ENCODE results near the gene EGLN3.
"Not testable (repeated sequence)": the region's sequence is repeated elsewhere in the genome, so short reads cannot be mapped to it uniquely, and the experiment has no call there.

EGLN3 gene

GRCh38 chr14:33928895-33929294 is 22.0 kb downstream of the EGLN3 start:
- DNase-seq (ENCODE audit: low read depth, low spot score), result no peak
- no peak for TF ChIP-seq POLR2AphosphoS5 (IDR thresholded peaks at IDR 0.05; ENCODE audit: borderline replicate concordance, low read depth, low read length)
- no peak for TF ChIP-seq FOXP2 (optimal IDR thresholded peaks at IDR 0.05; ENCODE audit: control extremely low read depth, extremely low read length, insufficient read depth)
- TF ChIP-seq EZH2 (IDR thresholded peaks at IDR 0.05), result no peak

GRCh38 chr14:33927944-33928343 is 22.9 kb downstream of the EGLN3 start:
- no peak overlapping the region for H3K4me3 ChIP-seq
- no peak for DNase-seq (ENCODE audit: low read depth, low spot score)
- H3K27ac ChIP-seq, result no peak overlapping the region
- no peaks in the 10 kb centered on the region for H3K9me3 ChIP-seq (ENCODE audit: low read depth, low read length)
- no peak overlapping the region for H3K9ac ChIP-seq (ENCODE audit: insufficient read length)
- H3K36me3 ChIP-seq (ENCODE audit: insufficient read depth, low read length), result no peaks in the 10 kb centered on the region
- TF ChIP-seq FOXP2 (optimal IDR thresholded peaks at IDR 0.05; ENCODE audit: control extremely low read depth, extremely low read length, insufficient read depth) (no peak), EZH2 (IDR thresholded peaks at IDR 0.05) (no peak), POLR2AphosphoS5 (IDR thresholded peaks at IDR 0.05; ENCODE audit: borderline replicate concordance, low read depth, low read length) (no peak)

More at GRCh38 chr14:33928895-33929294, 22.0 kb downstream of the EGLN3 start:
- no peaks in the 10 kb centered on the region for H3K36me3 ChIP-seq (ENCODE audit: insufficient read depth, low read length)
- H3K4me3 ChIP-seq, result no peak overlapping the region
- no peaks in the 10 kb centered on the region for H3K9me3 ChIP-seq (ENCODE audit: low read depth, low read length)
- no peak overlapping the region for H3K27ac ChIP-seq
- H3K9ac ChIP-seq (ENCODE audit: insufficient read length), result no peak overlapping the region

GRCh38 chr14:33926967-33927366 is 23.9 kb downstream of the EGLN3 start:
- not testable (repeated sequence) for H3K27ac ChIP-seq; DNase-seq (ENCODE audit: low read depth, low spot score); H3K4me3 ChIP-seq; H3K36me3 ChIP-seq (ENCODE audit: insufficient read depth, low read length); H3K9me3 ChIP-seq (ENCODE audit: low read depth, low read length); H3K9ac ChIP-seq (ENCODE audit: insufficient read length)

DNA sequence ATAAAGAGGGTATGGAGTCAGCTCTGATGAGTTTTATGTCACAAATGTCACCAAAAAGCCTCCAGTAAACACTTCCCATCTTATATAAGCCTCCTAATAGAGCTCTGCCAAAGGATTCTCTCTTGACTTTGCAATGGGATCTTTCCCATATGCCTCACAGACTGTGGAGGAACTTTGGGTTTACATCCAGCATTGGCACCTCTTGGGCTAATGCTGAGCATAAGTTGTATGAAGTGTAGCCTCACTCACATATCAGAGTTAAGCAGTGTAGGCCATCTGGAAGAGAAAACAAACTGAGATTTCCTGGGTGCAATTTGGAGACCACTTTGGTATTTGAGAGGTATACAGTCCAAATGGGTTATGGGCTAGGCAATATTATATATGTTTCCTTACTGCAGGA is 24.9 kb downstream of the EGLN3 start:
- Histone ChIP-seq H3K4me3 (no peak overlapping the region), H3K9me3 (ENCODE audit: low read depth, low read length) (no peaks in the 10 kb centered on the region), H3K36me3 (ENCODE audit: insufficient read depth, low read length) (no peaks in the 10 kb centered on the region), H3K27ac (no peak overlapping the region), H3K9ac (ENCODE audit: insufficient read length) (no peak overlapping the region)
- TF ChIP-seq EZH2 (IDR thresholded peaks at IDR 0.05), result no peak
- TF ChIP-seq POLR2AphosphoS5 (IDR thresholded peaks at IDR 0.05; ENCODE audit: borderline replicate concordance, low read depth, low read length), result no peak
- no peak for TF ChIP-seq FOXP2 (optimal IDR thresholded peaks at IDR 0.05; ENCODE audit: control extremely low read depth, extremely low read length, insufficient read depth)
- DNase-seq (ENCODE audit: low read depth, low spot score), result no peak

- H3K36me3 ChIP-seq (ENCODE audit: insufficient read depth, low read length), result no peaks in the 10 kb centered on the region
- H3K27ac ChIP-seq, result no peak overlapping the region
- TF ChIP-seq POLR2AphosphoS5 (IDR thresholded peaks at IDR 0.05; ENCODE audit: borderline replicate concordance, low read depth, low read length), result no peak
- no peak for TF ChIP-seq FOXP2 (optimal IDR thresholded peaks at IDR 0.05; ENCODE audit: control extremely low read depth, extremely low read length, insufficient read depth)
- TF ChIP-seq EZH2 (IDR thresholded peaks at IDR 0.05), result no peak
- H3K9me3 ChIP-seq (ENCODE audit: low read depth, low read length), result no peaks in the 10 kb centered on the region
- DNase-seq (ENCODE audit: low read depth, low spot score), result no peak
- no peak overlapping the region for H3K4me3 ChIP-seq
- H3K9ac ChIP-seq (ENCODE audit: insufficient read length), result no peak overlapping the region
These were observed 25.6 kb downstream of the EGLN3 start for GRCh38 chr14:33925235-33925634.

DNA sequence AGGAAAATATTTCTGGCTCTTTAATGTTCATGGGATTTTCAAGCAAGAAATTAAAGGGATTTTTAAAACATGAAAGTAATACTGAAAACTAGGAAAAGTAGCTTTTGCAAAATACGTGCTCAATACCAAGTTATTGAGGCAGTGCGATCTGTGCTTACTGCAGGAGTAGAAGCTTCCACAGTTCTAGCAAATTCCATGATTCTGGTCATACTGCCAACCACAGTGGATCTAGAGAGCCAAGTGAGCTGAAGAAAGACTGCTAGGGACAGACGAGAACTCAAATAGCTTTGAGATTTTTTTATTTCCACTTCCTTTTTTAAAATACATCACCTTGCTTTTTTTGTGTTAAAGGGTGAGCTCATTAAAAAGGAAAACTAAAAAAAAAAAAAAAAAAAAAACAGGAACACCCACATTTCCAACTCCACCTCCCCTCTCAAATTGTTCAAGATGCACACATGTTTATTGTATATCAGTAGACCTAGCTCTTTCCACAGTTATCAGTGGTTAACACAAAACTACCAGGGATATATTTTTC is 26.2 kb downstream of the EGLN3 start:
- H3K27ac ChIP-seq, result no peak overlapping the region
- H3K4me3 ChIP-seq, result no peak overlapping the region
- TF ChIP-seq EZH2 (IDR thresholded peaks at IDR 0.05) (no peak), POLR2AphosphoS5 (IDR thresholded peaks at IDR 0.05; ENCODE audit: borderline replicate concordance, low read depth, low read length) (no peak), FOXP2 (optimal IDR thresholded peaks at IDR 0.05; ENCODE audit: control extremely low read depth, extremely low read length, insufficient read depth) (no peak)
- DNase-seq (ENCODE audit: low read depth, low spot score), result no peak
- no peak overlapping the region for H3K9ac ChIP-seq (ENCODE audit: insufficient read length)
- no peaks in the 10 kb centered on the region for H3K9me3 ChIP-seq (ENCODE audit: low read depth, low read length)
- no peaks in the 10 kb centered on the region for H3K36me3 ChIP-seq (ENCODE audit: insufficient read depth, low read length)

DNA sequence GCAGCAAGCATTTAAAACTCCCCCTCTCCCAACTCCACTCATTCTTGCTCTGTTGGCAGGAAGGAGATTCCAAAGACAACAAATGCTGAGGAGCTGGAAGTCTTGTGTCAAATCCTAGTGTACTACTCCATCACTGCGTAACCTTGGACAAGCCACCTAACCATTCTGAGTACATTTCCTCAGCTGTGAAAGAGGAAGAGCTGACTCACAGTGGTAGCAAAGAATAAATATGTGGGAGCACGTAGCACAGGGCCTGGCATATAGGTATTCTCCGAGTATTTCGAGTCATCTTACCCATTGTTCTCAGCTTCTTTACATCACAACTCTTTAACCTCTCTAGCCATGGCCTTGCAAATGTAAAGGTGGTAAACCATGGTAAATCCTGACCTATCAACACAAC is 28.7 kb downstream of the EGLN3 start:
- no peaks in the 10 kb centered on the region for H3K9me3 ChIP-seq (ENCODE audit: low read depth, low read length)
- no peaks in the 10 kb centered on the region for H3K36me3 ChIP-seq (ENCODE audit: insufficient read depth, low read length)
- H3K9ac ChIP-seq (ENCODE audit: insufficient read length), result no peak overlapping the region
- DNase-seq (ENCODE audit: low read depth, low spot score), result no peak
- TF ChIP-seq EZH2 (IDR thresholded peaks at IDR 0.05) (no peak), FOXP2 (optimal IDR thresholded peaks at IDR 0.05; ENCODE audit: control extremely low read depth, extremely low read length, insufficient read depth) (no peak), POLR2AphosphoS5 (IDR thresholded peaks at IDR 0.05; ENCODE audit: borderline replicate concordance, low read depth, low read length) (no peak)
- H3K4me3 ChIP-seq, result no peak overlapping the region
- no peak overlapping the region for H3K27ac ChIP-seq

DNA sequence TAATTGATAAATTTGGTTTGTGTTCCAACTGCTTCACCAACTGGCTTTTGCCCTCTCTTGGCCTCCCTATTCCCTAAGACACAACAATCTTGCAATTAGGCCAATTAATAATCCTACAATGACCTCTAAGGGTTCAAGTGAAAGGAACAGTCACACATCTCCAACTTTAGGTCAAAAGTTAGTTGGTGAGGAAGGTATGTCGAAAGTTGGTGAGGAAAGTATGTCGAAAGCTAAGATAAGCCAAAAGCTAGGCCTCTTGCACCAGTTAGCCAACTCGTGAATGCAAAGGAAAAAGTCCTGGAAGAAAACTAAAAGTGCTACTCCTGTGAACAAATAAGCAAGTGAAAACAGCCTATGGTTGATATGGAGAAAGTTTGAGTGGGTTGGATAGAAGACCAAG is 32.6 kb downstream of the EGLN3 start:
- Histone ChIP-seq H3K4me3 (no peak overlapping the region), H3K36me3 (ENCODE audit: insufficient read depth, low read length) (no peaks in the 10 kb centered on the region), H3K27ac (no peak overlapping the region), H3K9me3 (ENCODE audit: low read depth, low read length) (no peaks in the 10 kb centered on the region), H3K9ac (ENCODE audit: insufficient read length) (no peak overlapping the region)
- no peak for TF ChIP-seq EZH2 (IDR thresholded peaks at IDR 0.05)
- TF ChIP-seq FOXP2 (optimal IDR thresholded peaks at IDR 0.05; ENCODE audit: control extremely low read depth, extremely low read length, insufficient read depth), result no peak
- no peak for TF ChIP-seq POLR2AphosphoS5 (IDR thresholded peaks at IDR 0.05; ENCODE audit: borderline replicate concordance, low read depth, low read length)
- no peak for DNase-seq (ENCODE audit: low read depth, low spot score)

DNA sequence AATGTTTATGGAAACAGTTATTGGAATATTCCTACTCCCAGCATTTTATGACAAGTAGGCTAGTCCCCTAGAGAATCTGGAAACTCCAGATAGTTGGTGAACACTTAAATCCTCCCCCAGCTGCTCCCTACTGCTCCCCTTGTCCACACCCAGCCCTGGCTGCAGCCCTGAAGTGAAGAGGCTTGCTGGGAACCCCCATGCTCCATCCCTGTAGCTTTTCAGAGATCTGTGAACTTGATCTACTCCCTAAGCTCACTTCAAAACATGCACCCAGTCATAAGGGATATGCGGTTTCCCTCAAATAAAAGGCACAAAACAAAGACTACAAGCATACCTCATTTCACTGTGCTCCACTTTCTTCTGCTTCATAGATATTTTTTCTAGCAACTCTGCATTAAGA is 33.2 kb downstream of the EGLN3 start:
- TF ChIP-seq EZH2 (IDR thresholded peaks at IDR 0.05) (no peak), FOXP2 (optimal IDR thresholded peaks at IDR 0.05; ENCODE audit: control extremely low read depth, extremely low read length, insufficient read depth) (no peak), POLR2AphosphoS5 (IDR thresholded peaks at IDR 0.05; ENCODE audit: borderline replicate concordance, low read depth, low read length) (no peak)
- no peak for DNase-seq (ENCODE audit: low read depth, low spot score)
- no peak overlapping the region for H3K27ac ChIP-seq
- no peaks in the 10 kb centered on the region for H3K36me3 ChIP-seq (ENCODE audit: insufficient read depth, low read length)
- H3K9me3 ChIP-seq (ENCODE audit: low read depth, low read length), result no peaks in the 10 kb centered on the region
- H3K9ac ChIP-seq (ENCODE audit: insufficient read length), result no peak overlapping the region
- no peak overlapping the region for H3K4me3 ChIP-seq

Data from SK-N-MC (cell line).